Measurements from ENCODE around the gene IL10RA. TPM values are rescaled to one million over a fixed set of nuclear protein-coding genes. Genes with fewer than 3 reads are reported as not detected.

Gene IL10RA
- total RNA-seq, 1 experiment from 2014 or later = 1.7 TPM

GRCh38 chr11:117996058-117996457 lies 9.9 kb downstream of the IL10RA start:
- H3K36me3 ChIP-seq (ENCODE audit: control insufficient read depth in 1 of 2, insufficient read depth in 2 of 2, low read length in 2 of 2) = no peaks in the 10 kb centered on the region
- no peak for DNase-seq (ENCODE audit: low read depth, low spot score)
- no peaks in the 10 kb centered on the region for H3K27me3 ChIP-seq (ENCODE audit: insufficient read depth, low read length)
- H3K4me1 ChIP-seq (ENCODE audit: control insufficient read depth in 1 of 2, insufficient read depth in 2 of 2, low read length in 2 of 2) = no peaks in the 10 kb centered on the region
- no peak overlapping the region for H3K4me3 ChIP-seq (replicated peaks in 1 of 2; ENCODE audit: low read depth in 1 of 2, low read length in 2 of 2)
- ChIA-PET POLR2A (no interaction called here), RAD21 (ENCODE audit: low non-redundant PET in 1 of 2, low total read pairs in 2 of 2, uncharacterized antibody in 2 of 2, unreplicated experiment in 2 of 2) (no interaction called here), CTCF (no interaction called here)
- no TSS peak for BruUV-seq (replicated peaks)
- H3K9ac ChIP-seq (ENCODE audit: low read length) = no peak overlapping the region
- H2AFZ ChIP-seq (ENCODE audit: low read depth, low read length, poor library complexity, severe bottlenecking) = no peak overlapping the region
- H3K4me2 ChIP-seq (ENCODE audit: low read length) = no peak overlapping the region
- TF ChIP-seq SIN3A (IDR thresholded peaks at IDR 0.05; ENCODE audit: low read depth) = no peak
- TF ChIP-seq ZNF274 (IDR thresholded peaks at IDR 0.05; ENCODE audit: low read depth, low read length) = no peak
- no peak for TF ChIP-seq ELF1 (IDR thresholded peaks at IDR 0.05; ENCODE audit: borderline replicate concordance, low read depth)
- TF ChIP-seq REST (IDR thresholded peaks at IDR 0.05; ENCODE audit: low read depth) = no peak
- no peak for TF ChIP-seq EZH2phosphoT487 (IDR thresholded peaks at IDR 0.05; ENCODE audit: borderline replicate concordance)
- TF ChIP-seq FOSL1 (IDR thresholded peaks at IDR 0.05; ENCODE audit: low read depth) = no peak
- TF ChIP-seq, protein P1, sequence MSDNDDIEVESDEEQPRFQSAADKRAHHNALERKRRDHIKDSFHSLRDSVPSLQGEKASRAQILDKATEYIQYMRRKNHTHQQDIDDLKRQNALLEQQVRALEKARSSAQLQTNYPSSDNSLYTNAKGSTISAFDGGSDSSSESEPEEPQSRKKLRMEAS (IDR thresholded peaks at IDR 0.05) = no peak
- no peak for TF ChIP-seq EZH2 (IDR thresholded peaks at IDR 0.05)
- no peak for TF ChIP-seq RAD21 (IDR thresholded peaks at IDR 0.05; ENCODE audit: low read depth)
- TF ChIP-seq YY1 (IDR thresholded peaks at IDR 0.05; ENCODE audit: extremely low read depth, insufficient replicate concordance, low read depth, low read length) = no peak
- TF ChIP-seq, protein P2, sequence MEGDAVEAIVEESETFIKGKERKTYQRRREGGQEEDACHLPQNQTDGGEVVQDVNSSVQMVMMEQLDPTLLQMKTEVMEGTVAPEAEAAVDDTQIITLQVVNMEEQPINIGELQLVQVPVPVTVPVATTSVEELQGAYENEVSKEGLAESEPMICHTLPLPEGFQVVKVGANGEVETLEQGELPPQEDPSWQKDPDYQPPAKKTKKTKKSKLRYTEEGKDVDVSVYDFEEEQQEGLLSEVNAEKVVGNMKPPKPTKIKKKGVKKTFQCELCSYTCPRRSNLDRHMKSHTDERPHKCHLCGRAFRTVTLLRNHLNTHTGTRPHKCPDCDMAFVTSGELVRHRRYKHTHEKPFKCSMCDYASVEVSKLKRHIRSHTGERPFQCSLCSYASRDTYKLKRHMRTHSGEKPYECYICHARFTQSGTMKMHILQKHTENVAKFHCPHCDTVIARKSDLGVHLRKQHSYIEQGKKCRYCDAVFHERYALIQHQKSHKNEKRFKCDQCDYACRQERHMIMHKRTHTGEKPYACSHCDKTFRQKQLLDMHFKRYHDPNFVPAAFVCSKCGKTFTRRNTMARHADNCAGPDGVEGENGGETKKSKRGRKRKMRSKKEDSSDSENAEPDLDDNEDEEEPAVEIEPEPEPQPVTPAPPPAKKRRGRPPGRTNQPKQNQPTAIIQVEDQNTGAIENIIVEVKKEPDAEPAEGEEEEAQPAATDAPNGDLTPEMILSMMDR (IDR thresholded peaks at IDR 0.05 in 2 of 3, conservative IDR thresholded peaks at IDR 0.05 in 1 of 3; ENCODE audit: borderline replicate concordance in 1 of 3, insufficient read depth in 1 of 3, low read depth in 2 of 3, low read length in 2 of 3) = no peak
- no peak for TF ChIP-seq POLR2AphosphoS5 (IDR thresholded peaks at IDR 0.05; ENCODE audit: low read depth, low read length)
- TF ChIP-seq, protein P3, sequence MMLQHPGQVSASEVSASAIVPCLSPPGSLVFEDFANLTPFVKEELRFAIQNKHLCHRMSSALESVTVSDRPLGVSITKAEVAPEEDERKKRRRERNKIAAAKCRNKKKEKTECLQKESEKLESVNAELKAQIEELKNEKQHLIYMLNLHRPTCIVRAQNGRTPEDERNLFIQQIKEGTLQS (IDR thresholded peaks at IDR 0.05) = no peak
- TF ChIP-seq CEBPB (IDR thresholded peaks at IDR 0.05; ENCODE audit: low read depth) = no peak
- TF ChIP-seq JUND (IDR thresholded peaks at IDR 0.05) = no peak
- no peak for TF ChIP-seq CBX3 (IDR thresholded peaks at IDR 0.05; ENCODE audit: low read depth)
- TF ChIP-seq SRF (IDR thresholded peaks at IDR 0.05; ENCODE audit: low read depth) = no peak
- TF ChIP-seq, protein P4, sequence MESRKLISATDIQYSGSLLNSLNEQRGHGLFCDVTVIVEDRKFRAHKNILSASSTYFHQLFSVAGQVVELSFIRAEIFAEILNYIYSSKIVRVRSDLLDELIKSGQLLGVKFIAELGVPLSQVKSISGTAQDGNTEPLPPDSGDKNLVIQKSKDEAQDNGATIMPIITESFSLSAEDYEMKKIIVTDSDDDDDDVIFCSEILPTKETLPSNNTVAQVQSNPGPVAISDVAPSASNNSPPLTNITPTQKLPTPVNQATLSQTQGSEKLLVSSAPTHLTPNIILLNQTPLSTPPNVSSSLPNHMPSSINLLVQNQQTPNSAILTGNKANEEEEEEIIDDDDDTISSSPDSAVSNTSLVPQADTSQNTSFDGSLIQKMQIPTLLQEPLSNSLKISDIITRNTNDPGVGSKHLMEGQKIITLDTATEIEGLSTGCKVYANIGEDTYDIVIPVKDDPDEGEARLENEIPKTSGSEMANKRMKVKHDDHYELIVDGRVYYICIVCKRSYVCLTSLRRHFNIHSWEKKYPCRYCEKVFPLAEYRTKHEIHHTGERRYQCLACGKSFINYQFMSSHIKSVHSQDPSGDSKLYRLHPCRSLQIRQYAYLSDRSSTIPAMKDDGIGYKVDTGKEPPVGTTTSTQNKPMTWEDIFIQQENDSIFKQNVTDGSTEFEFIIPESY (IDR thresholded peaks at IDR 0.05; ENCODE audit: extremely low read depth, insufficient replicate concordance, low read length) = no peak
- no peak for TF ChIP-seq EGR1 (IDR thresholded peaks at IDR 0.05; ENCODE audit: low read depth)
- H3K27ac ChIP-seq (ENCODE audit: low read depth, low read length) = no peak overlapping the region
- no peaks in the 10 kb centered on the region for H3K9me2 ChIP-seq (ENCODE audit: insufficient read depth)
- no peaks in the 10 kb centered on the region for H4K20me1 ChIP-seq (ENCODE audit: insufficient read depth)
- H3K9me3 ChIP-seq (ENCODE audit: control insufficient read depth in 1 of 2, insufficient read depth in 1 of 2, low read depth in 1 of 2, low read length in 2 of 2) = no peaks in the 10 kb centered on the region
- H3K79me2 ChIP-seq (ENCODE audit: insufficient read depth, low read length) = no peaks in the 10 kb centered on the region
- no peak for ATAC-seq
- intact Hi-C loops (cut with micrococcal nuclease) = no loop called here

Measured in HCT116 (cell line).